Measurements from ENCODE around the gene NONO.
"Not testable (repeated sequence)": the region's sequence is repeated elsewhere in the genome, so short reads cannot be mapped to it uniquely, and the experiment has no call there.

- not testable (repeated sequence) for TF ChIP-seq CTCF (IDR thresholded peaks at IDR 0.05; ENCODE audit: poor library complexity); EZH2 (IDR thresholded peaks at IDR 0.05; ENCODE audit: borderline replicate concordance); EZH2phosphoT487 (IDR thresholded peaks at IDR 0.05; ENCODE audit: low read depth, severe bottlenecking, unreplicated experiment)
These were observed 14.8 kb upstream of the NONO start for GRCh38 chrX:71268624-71269023.
